ENCODE results near the gene MYH8. TPM values are rescaled to one million over a fixed set of nuclear protein-coding genes. Genes with fewer than 3 reads are reported as not detected.

The MYH8 gene
- total and polyA plus RNA-seq, 2 donors (not counting 1 experiment from before 2014, with no cell fraction given), result not detected

DNA sequence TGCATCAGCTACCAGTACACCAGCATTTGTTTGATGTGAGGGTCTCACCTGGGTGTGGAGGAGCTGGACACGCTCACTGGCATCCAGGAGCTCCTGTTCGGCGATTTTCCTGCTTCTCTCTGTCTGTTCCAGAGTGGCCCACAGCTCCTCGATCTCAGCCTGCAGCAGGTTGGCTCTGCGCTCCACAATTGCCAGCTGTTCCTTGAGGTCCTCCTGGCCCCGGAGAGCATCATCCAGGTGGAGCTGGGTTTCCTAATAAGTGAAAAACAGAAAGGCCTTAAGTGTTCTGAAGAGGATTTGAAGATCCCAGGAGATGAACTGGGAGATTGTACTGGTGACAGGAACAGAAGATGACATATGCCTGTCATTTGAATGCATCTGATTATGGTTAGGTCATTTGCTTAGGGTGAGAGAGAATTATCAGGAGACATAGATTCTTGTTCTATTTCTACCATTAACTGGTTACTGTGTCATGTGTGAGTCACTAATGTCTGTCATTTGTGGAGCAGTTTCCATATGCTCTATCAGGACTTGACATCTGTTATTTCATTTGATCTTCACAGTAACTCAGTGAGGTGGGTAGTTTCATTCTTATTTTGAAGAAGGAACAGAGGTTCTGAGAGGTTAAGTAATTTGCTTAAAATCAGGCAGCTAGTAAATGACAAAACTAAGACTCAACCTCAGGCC, 27.4 kb downstream of the MYH8 start:
- no peak overlapping the region for H3K27ac ChIP-seq (ENCODE audit: low read length in 2 of 2)
- H3K79me2 ChIP-seq (ENCODE audit: control insufficient read depth, insufficient read depth, low read length), result no peaks in the 10 kb centered on the region
- H2AFZ ChIP-seq (ENCODE audit: insufficient read depth, low read depth, low read length, poor library complexity, severe bottlenecking), result no peak overlapping the region
- no peaks in the 10 kb centered on the region for H3K36me3 ChIP-seq (replicated peaks in 1 of 2; ENCODE audit: control extremely low read depth in 1 of 2, control insufficient read depth in 1 of 2, extremely low read depth in 1 of 2, insufficient read depth in 2 of 2, low read length in 1 of 2)
- H3K9me3 Mint-ChIP-seq (ENCODE audit: insufficient read depth), result no peaks in the 10 kb centered on the region
- no peak for DNase-seq
- peaks cover 16% of the 10 kb centered on the region for H3K27me3 Mint-ChIP-seq
- no peak overlapping the region for H3K9ac ChIP-seq (ENCODE audit: low read length)
- H3K4me3 ChIP-seq (ENCODE audit: control extremely low read depth in 1 of 5, extremely low read depth in 1 of 5, insufficient read depth in 1 of 5, low read depth in 2 of 5, low read length in 4 of 5), result no peak overlapping the region
- H3K4me2 ChIP-seq (replicated peaks; ENCODE audit: low read depth, low read length, poor library complexity, severe bottlenecking), result no peak overlapping the region
- POLR2A ChIA-PET, result no interaction called here
- no peaks in the 10 kb centered on the region for H3K4me1 Mint-ChIP-seq
- 95% methylated on average over 5 of the region's 6 CpGs for WGBS (ENCODE audit: insufficient coverage)
- no peaks in the 10 kb centered on the region for H3K4me1 ChIP-seq (ENCODE audit: control insufficient read depth in 2 of 2, insufficient read depth in 2 of 2, low read length in 2 of 2)
- no peaks in the 10 kb centered on the region for H3K27me3 ChIP-seq (replicated peaks in 1 of 4; ENCODE audit: control extremely low read depth in 1 of 4, control insufficient read depth in 3 of 4, insufficient read depth in 4 of 4, low read length in 3 of 4)
- no peak overlapping the region for H3K27ac Mint-ChIP-seq
- H4K20me1 ChIP-seq (ENCODE audit: control insufficient read depth, insufficient read depth, low read length, poor library complexity, severe bottlenecking), result no peaks in the 10 kb centered on the region
- TF ChIP-seq, protein P1, sequence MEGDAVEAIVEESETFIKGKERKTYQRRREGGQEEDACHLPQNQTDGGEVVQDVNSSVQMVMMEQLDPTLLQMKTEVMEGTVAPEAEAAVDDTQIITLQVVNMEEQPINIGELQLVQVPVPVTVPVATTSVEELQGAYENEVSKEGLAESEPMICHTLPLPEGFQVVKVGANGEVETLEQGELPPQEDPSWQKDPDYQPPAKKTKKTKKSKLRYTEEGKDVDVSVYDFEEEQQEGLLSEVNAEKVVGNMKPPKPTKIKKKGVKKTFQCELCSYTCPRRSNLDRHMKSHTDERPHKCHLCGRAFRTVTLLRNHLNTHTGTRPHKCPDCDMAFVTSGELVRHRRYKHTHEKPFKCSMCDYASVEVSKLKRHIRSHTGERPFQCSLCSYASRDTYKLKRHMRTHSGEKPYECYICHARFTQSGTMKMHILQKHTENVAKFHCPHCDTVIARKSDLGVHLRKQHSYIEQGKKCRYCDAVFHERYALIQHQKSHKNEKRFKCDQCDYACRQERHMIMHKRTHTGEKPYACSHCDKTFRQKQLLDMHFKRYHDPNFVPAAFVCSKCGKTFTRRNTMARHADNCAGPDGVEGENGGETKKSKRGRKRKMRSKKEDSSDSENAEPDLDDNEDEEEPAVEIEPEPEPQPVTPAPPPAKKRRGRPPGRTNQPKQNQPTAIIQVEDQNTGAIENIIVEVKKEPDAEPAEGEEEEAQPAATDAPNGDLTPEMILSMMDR (IDR thresholded peaks at IDR 0.05), result no peak
- TF ChIP-seq EZH2 (IDR thresholded peaks at IDR 0.05; ENCODE audit: borderline replicate concordance, insufficient read depth, low read depth, low read length, poor library complexity, severe bottlenecking), result no peak
- no peak for ATAC-seq (ENCODE audit: low read depth)
- intact Hi-C loops (cut with micrococcal nuclease), result no loop called here
- CTCF ChIA-PET, result no interaction called here
- H3K9me3 ChIP-seq (ENCODE audit: control extremely low read depth in 1 of 3, control insufficient read depth in 2 of 3, insufficient read depth in 1 of 3, low read length in 2 of 3), result no peaks in the 10 kb centered on the region
- no peak overlapping the region for H3K4me3 Mint-ChIP-seq

DNA sequence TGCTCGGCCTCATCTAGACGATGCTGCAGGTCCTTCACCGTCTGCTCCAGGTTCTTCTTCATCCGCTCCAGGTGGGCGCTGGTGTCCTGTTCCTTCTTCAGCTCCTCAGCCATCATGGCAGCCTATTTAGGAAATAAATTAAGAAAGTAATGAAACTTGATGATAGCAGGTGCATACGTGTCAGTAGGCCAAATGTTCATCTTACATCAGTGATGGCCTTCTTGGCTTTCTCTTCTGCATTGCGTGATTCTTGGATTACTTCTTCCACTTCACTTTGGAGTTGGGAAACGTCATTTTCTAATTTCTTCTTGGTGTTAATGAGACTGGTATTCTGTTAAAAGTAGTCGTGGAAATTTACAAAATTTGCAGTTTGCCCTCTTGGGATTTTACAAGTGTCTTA, 28.9 kb downstream of the MYH8 start:
- no peaks in the 10 kb centered on the region for H3K79me2 ChIP-seq (ENCODE audit: control insufficient read depth, insufficient read depth, low read length)
- Mint-ChIP-seq H3K9me3 (ENCODE audit: insufficient read depth) (no peaks in the 10 kb centered on the region), H3K4me3 (no peak overlapping the region), H3K27ac (no peak overlapping the region), H3K27me3 (peaks cover 21% of the 10 kb centered on the region), H3K4me1 (no peaks in the 10 kb centered on the region)
- H3K27me3 ChIP-seq (replicated peaks in 1 of 4; ENCODE audit: control extremely low read depth in 1 of 4, control insufficient read depth in 3 of 4, insufficient read depth in 4 of 4, low read length in 3 of 4), result no peaks in the 10 kb centered on the region
- H3K9ac ChIP-seq (ENCODE audit: low read length), result no peak overlapping the region
- no peaks in the 10 kb centered on the region for H3K9me3 ChIP-seq (ENCODE audit: control extremely low read depth in 1 of 3, control insufficient read depth in 2 of 3, insufficient read depth in 1 of 3, low read length in 2 of 3)
- H3K4me3 ChIP-seq (ENCODE audit: control extremely low read depth in 1 of 5, extremely low read depth in 1 of 5, insufficient read depth in 1 of 5, low read depth in 2 of 5, low read length in 4 of 5), result no peak overlapping the region
- H2AFZ ChIP-seq (ENCODE audit: insufficient read depth, low read depth, low read length, poor library complexity, severe bottlenecking), result no peak overlapping the region
- WGBS (ENCODE audit: insufficient coverage), result 89% methylated on average over 7 of the region's 9 CpGs
- POLR2A ChIA-PET, result no interaction called here
- no peaks in the 10 kb centered on the region for H3K4me1 ChIP-seq (ENCODE audit: control insufficient read depth in 2 of 2, insufficient read depth in 2 of 2, low read length in 2 of 2)
- H3K4me2 ChIP-seq (replicated peaks; ENCODE audit: low read depth, low read length, poor library complexity, severe bottlenecking), result no peak overlapping the region
- TF ChIP-seq, protein P1 (IDR thresholded peaks at IDR 0.05), result no peak
- TF ChIP-seq EZH2 (IDR thresholded peaks at IDR 0.05; ENCODE audit: borderline replicate concordance, insufficient read depth, low read depth, low read length, poor library complexity, severe bottlenecking), result no peak
- DNase-seq (no peak), ATAC-seq (ENCODE audit: low read depth) (no peak)
- H3K36me3 ChIP-seq (replicated peaks in 1 of 2; ENCODE audit: control extremely low read depth in 1 of 2, control insufficient read depth in 1 of 2, extremely low read depth in 1 of 2, insufficient read depth in 2 of 2, low read length in 1 of 2), result no peaks in the 10 kb centered on the region
- no peak overlapping the region for H3K27ac ChIP-seq (ENCODE audit: low read length in 2 of 2)
- intact Hi-C loops (cut with micrococcal nuclease), result no loop called here
- CTCF ChIA-PET, result no interaction called here
- no peaks in the 10 kb centered on the region for H4K20me1 ChIP-seq (ENCODE audit: control insufficient read depth, insufficient read depth, low read length, poor library complexity, severe bottlenecking)

All from B cell (primary cell).